ENCODE data around the gene ZNF865.

The ZNF865 gene

DNA sequence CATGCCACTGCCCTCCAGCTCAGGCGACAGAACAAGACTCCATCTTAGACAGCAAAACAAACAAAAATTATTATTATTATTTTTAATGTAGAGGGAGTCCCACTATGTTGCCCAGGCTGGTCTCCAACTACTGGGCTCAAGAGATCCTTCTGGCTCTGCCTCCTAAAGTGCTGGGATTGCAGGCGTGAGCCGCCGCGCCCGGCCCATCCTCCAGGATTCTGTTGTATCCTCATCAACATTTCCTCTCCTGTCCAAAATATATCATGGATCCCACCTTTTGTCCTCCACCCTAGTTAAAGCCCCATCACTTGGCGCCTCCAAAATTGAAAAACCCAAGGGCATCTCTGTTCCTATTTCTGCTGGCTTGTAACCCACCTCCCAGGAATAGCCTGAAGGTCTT is 17.7 kb downstream of the ZNF865 start:
- no peak overlapping the region for H3K4me3 ChIP-seq (ENCODE audit: low read length in 2 of 2)
- H3K27me3 ChIP-seq (ENCODE audit: control insufficient read depth in 2 of 2, insufficient read depth in 2 of 2, low read length in 2 of 2), result no peaks in the 10 kb centered on the region
- H3K36me3 ChIP-seq (ENCODE audit: control insufficient read depth in 2 of 2, insufficient read depth in 2 of 2, low read length in 2 of 2), result peaks cover 0 to 12% of the 10 kb centered on the region in 2 donors
- H3K9ac ChIP-seq (ENCODE audit: low read depth in 1 of 2, low read length in 2 of 2), result no peak overlapping the region
- peaks cover 0 to 4% of the 10 kb centered on the region in 2 donors for H3K4me1 ChIP-seq (ENCODE audit: control insufficient read depth in 2 of 2, insufficient read depth in 2 of 2, low read length in 2 of 2)
- H3K9me3 ChIP-seq (ENCODE audit: control insufficient read depth in 2 of 2, low read length in 2 of 2), result no peaks in the 10 kb centered on the region
- no peak overlapping the region for H3K27ac ChIP-seq (ENCODE audit: low read depth in 2 of 2, low read length in 2 of 2)

DNA sequence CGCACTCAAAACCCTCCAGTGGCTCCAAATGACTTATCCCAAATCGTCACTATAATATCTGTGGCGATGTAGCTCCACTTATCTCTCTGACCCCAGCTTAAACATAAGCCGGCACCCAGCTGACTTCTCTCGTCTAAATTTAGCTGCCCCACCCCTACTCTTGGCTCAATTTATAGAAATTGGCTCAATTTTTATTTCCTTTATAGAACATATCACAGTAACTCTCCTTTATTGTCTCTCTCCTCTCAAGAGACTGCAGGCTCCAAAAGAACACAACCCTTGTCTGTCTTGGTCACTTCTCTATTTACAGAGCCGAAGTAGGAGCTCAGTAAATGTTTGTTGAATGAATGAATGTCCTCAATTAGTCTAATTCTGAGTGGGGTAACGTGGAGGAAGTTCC is 18.1 kb downstream of the ZNF865 start:
- no peak overlapping the region for H3K9ac ChIP-seq (ENCODE audit: low read depth in 1 of 2, low read length in 2 of 2)
- H3K27ac ChIP-seq (ENCODE audit: low read depth in 2 of 2, low read length in 2 of 2), result peak overlapping the region in 1 of 2 donors; percentile 56
- no peaks in the 10 kb centered on the region for H3K27me3 ChIP-seq (ENCODE audit: control insufficient read depth in 2 of 2, insufficient read depth in 2 of 2, low read length in 2 of 2)
- peaks cover 0 to 4% of the 10 kb centered on the region in 2 donors for H3K4me1 ChIP-seq (ENCODE audit: control insufficient read depth in 2 of 2, insufficient read depth in 2 of 2, low read length in 2 of 2)
- H3K36me3 ChIP-seq (ENCODE audit: control insufficient read depth in 2 of 2, insufficient read depth in 2 of 2, low read length in 2 of 2), result peaks cover 0 to 12% of the 10 kb centered on the region in 2 donors
- H3K9me3 ChIP-seq (ENCODE audit: control insufficient read depth in 2 of 2, low read length in 2 of 2), result no peaks in the 10 kb centered on the region
- peak overlapping the region in 1 of 2 donors; percentile 50 for H3K4me3 ChIP-seq (ENCODE audit: low read length in 2 of 2)

DNA sequence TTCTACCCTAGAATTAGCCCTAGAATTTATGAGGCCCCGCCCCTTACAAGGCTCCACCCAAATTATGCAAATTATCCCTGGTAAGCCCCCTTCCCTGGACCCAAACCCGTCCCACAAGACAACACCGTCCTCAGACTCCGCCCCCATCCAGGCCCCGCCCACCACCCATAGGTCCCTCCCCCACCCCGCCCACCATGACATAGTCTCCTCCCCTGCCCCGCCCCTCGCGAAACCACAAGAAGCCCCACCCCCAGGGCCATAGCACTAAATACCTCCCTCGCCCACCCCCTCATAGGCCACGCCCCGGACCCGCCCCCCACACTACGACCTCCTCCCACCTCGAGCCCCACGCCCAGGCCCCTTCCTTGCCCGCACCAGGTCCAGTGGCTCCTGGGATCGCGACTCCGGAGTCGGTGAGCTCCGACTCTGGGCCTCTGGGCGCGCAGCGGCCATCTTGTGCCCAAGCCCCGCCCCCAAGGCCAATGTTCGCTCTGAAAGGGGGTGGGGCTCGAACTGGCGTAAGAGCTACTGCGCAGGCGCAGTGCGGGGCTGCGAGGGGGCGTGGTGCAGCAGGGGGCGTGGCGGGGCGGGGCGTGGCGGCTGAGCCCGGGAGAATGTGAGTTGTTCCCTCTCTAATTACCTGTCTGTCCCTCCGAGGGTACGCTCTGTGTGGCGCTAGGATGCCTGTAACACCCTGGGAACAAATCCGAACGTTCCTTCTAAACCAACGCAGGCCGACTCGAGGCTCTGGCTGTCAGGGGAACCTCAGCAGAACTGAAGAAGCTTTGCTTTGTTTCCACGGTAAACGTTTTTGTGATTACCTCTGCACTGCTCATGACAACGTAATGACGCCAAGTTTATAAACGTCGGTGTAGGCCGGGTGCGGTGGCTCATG is 18.9 kb downstream of the ZNF865 start, which contains the start of gene ZNF784:
Gene ZNF784, minus strand, starts transcription at position 458 of the 895 bp plus-strand sequence. Its CDS starts 5 bp downstream, at position 453.
- peaks cover 0 to 12% of the 10 kb centered on the region in 2 donors for H3K36me3 ChIP-seq (ENCODE audit: control insufficient read depth in 2 of 2, insufficient read depth in 2 of 2, low read length in 2 of 2)
- peaks cover 0 to 4% of the 10 kb centered on the region in 2 donors for H3K4me1 ChIP-seq (ENCODE audit: control insufficient read depth in 2 of 2, insufficient read depth in 2 of 2, low read length in 2 of 2)
- H3K4me3 ChIP-seq (ENCODE audit: low read length in 2 of 2), result peak within 1 kb of the TSS; percentile 64 to 85
- peak within 1 kb of the TSS; percentile 96 to 97 for H3K27ac ChIP-seq (ENCODE audit: low read depth in 2 of 2, low read length in 2 of 2)
- no peaks in the 10 kb centered on the region for H3K27me3 ChIP-seq (ENCODE audit: control insufficient read depth in 2 of 2, insufficient read depth in 2 of 2, low read length in 2 of 2)
- H3K9me3 ChIP-seq (ENCODE audit: control insufficient read depth in 2 of 2, low read length in 2 of 2), result no peaks in the 10 kb centered on the region
- peak within 1 kb of the TSS; percentile 54 to 70 for H3K9ac ChIP-seq (ENCODE audit: low read depth in 1 of 2, low read length in 2 of 2)

DNA sequence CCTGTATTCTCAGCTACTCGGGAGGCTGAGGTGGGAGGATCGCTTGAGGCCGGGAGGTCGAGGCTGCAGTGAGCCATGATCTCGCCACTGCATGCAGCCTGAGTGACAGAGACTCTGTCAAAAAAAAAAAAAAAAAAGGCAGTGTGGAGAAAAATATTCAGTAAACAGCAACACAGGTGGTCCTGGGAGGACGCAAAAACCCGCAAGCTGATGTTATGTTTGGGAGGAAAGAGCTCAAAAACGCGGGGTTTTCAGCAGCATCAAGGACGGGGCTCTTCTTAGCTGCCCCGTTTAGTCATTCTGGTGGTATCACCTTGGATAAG is 19.5 kb downstream of the ZNF865 start:
- H3K27ac ChIP-seq (ENCODE audit: low read depth in 2 of 2, low read length in 2 of 2), result peak overlapping the region; percentile 96 to 97
- H3K4me3 ChIP-seq (ENCODE audit: low read length in 2 of 2), result peak overlapping the region; percentile 64 to 85
- peaks cover 0 to 12% of the 10 kb centered on the region in 2 donors for H3K36me3 ChIP-seq (ENCODE audit: control insufficient read depth in 2 of 2, insufficient read depth in 2 of 2, low read length in 2 of 2)
- peak overlapping the region in 1 of 2 donors; percentile 54 for H3K9ac ChIP-seq (ENCODE audit: low read depth in 1 of 2, low read length in 2 of 2)
- peaks cover 0 to 4% of the 10 kb centered on the region in 2 donors for H3K4me1 ChIP-seq (ENCODE audit: control insufficient read depth in 2 of 2, insufficient read depth in 2 of 2, low read length in 2 of 2)
- H3K27me3 ChIP-seq (ENCODE audit: control insufficient read depth in 2 of 2, insufficient read depth in 2 of 2, low read length in 2 of 2), result no peaks in the 10 kb centered on the region
- H3K9me3 ChIP-seq (ENCODE audit: control insufficient read depth in 2 of 2, low read length in 2 of 2), result no peaks in the 10 kb centered on the region

DNA sequence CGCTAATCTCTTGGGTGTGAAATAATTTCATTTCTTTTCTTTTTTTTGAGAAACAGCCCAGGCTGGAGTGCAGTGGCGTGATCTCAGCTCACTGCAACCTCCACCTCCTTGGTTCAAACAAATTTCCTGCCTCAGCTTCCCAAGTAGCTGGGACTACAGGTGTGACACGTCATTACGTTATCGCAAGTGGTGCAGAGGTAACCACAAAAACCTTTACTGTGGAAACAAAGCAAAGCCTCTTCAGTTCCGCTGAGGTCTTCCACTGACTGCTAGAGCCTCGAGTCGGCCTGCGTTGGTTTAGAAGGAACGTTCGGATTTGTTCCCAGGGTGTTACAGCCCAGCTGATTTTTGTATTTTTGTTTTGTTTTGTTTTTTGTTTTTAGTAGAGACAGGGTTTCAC is 20.9 kb downstream of the ZNF865 start:
- Histone ChIP-seq H3K4me3 (ENCODE audit: low read length in 2 of 2) (no peak overlapping the region), H3K27ac (ENCODE audit: low read depth in 2 of 2, low read length in 2 of 2) (no peak overlapping the region), H3K4me1 (ENCODE audit: control insufficient read depth in 2 of 2, insufficient read depth in 2 of 2, low read length in 2 of 2) (peaks cover 0 to 4% of the 10 kb centered on the region in 2 donors), H3K9me3 (ENCODE audit: control insufficient read depth in 2 of 2, low read length in 2 of 2) (no peaks in the 10 kb centered on the region), H3K9ac (ENCODE audit: low read depth in 1 of 2, low read length in 2 of 2) (no peak overlapping the region), H3K36me3 (ENCODE audit: control insufficient read depth in 2 of 2, insufficient read depth in 2 of 2, low read length in 2 of 2) (peaks cover 0 to 3% of the 10 kb centered on the region in 2 donors), H3K27me3 (ENCODE audit: control insufficient read depth in 2 of 2, insufficient read depth in 2 of 2, low read length in 2 of 2) (no peaks in the 10 kb centered on the region)

DNA sequence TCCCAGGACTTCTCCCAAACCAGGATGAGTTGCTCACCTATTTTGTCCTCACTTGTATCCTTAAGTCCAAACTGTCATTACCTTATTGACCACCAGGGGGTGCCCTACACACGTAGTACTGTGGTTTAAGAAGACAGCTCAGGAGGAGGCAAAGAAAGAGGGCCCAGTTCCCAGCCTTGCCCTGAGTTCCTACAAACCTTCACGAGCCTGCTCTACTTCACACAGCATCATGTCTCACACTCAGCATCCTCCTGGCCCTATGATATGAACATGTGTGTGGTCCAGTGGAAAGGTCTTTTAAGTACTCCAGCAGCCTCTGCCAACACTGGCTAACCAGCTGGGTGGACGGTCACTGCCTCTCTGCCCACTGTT is 27.0 kb downstream of the ZNF865 start:
- Histone ChIP-seq H3K4me1 (ENCODE audit: control insufficient read depth in 2 of 2, insufficient read depth in 2 of 2, low read length in 2 of 2) (peaks cover 16 to 25% of the 10 kb centered on the region in 2 donors), H3K4me3 (ENCODE audit: low read length in 2 of 2) (no peak overlapping the region), H3K9me3 (ENCODE audit: control insufficient read depth in 2 of 2, low read length in 2 of 2) (no peaks in the 10 kb centered on the region), H3K36me3 (ENCODE audit: control insufficient read depth in 2 of 2, insufficient read depth in 2 of 2, low read length in 2 of 2) (no peaks in the 10 kb centered on the region), H3K27me3 (ENCODE audit: control insufficient read depth in 2 of 2, insufficient read depth in 2 of 2, low read length in 2 of 2) (no peaks in the 10 kb centered on the region), H3K9ac (ENCODE audit: low read depth in 1 of 2, low read length in 2 of 2) (peak overlapping the region in 1 of 2 donors; percentile 60), H3K27ac (ENCODE audit: low read depth in 2 of 2, low read length in 2 of 2) (no peak overlapping the region)

DNA sequence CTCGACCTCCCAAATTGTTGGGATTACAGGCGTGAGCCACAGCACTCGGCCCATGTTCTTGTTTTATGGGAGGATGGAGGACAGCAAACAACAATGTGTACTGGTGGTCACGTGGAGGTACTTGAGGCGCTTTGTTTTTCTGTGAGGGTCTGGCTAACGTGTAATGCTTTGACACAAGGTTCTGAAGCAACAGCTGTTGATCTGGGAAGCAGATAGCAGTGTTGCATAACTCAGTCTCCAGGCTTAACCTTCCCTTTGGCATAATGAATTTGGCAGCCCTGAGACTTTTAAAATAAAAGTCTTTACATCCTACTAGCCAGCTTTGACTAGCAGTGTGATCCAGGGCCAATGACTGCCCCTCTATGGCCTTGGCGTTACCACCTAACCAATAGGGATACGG is 28.4 kb downstream of the ZNF865 start:
- no peaks in the 10 kb centered on the region for H3K27me3 ChIP-seq (ENCODE audit: control insufficient read depth in 2 of 2, insufficient read depth in 2 of 2, low read length in 2 of 2)
- H3K4me1 ChIP-seq (ENCODE audit: control insufficient read depth in 2 of 2, insufficient read depth in 2 of 2, low read length in 2 of 2), result peaks cover 16 to 26% of the 10 kb centered on the region in 2 donors
- no peak overlapping the region for H3K9ac ChIP-seq (ENCODE audit: low read depth in 1 of 2, low read length in 2 of 2)
- peak overlapping the region in 1 of 2 donors; percentile 99 for H3K4me3 ChIP-seq (ENCODE audit: low read length in 2 of 2)
- no peak overlapping the region for H3K27ac ChIP-seq (ENCODE audit: low read depth in 2 of 2, low read length in 2 of 2)
- no peaks in the 10 kb centered on the region for H3K9me3 ChIP-seq (ENCODE audit: control insufficient read depth in 2 of 2, low read length in 2 of 2)
- H3K36me3 ChIP-seq (ENCODE audit: control insufficient read depth in 2 of 2, insufficient read depth in 2 of 2, low read length in 2 of 2), result no peaks in the 10 kb centered on the region

DNA sequence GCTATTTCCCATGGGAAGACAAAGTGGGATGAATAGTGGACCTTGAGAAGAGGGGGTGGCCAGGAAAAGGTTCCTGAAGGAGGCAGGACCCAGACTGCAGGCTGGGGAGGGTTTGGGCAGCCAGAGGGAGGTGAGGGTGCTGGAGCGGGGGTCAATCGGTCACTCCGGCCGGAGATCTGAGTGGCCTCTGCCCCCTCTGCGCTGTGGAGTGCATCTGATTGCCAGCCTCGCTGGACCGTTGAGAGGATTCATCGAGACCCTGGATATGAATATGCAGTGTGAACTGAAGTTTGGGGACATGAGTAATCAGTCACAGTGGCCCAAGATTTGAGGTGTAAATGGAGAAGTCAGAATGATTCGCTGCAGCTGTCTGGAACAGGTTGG is 29.9 kb downstream of the ZNF865 start:
- H3K4me3 ChIP-seq (ENCODE audit: low read length in 2 of 2), result peak overlapping the region; percentile 94 to 99
- H3K9ac ChIP-seq (ENCODE audit: low read depth in 1 of 2, low read length in 2 of 2), result peak overlapping the region; percentile 96 to 99
- peak overlapping the region; percentile 84 to 93 for H3K27ac ChIP-seq (ENCODE audit: low read depth in 2 of 2, low read length in 2 of 2)
- H3K4me1 ChIP-seq (ENCODE audit: control insufficient read depth in 2 of 2, insufficient read depth in 2 of 2, low read length in 2 of 2), result peaks cover 21 to 30% of the 10 kb centered on the region in 2 donors
- no peaks in the 10 kb centered on the region for H3K9me3 ChIP-seq (ENCODE audit: control insufficient read depth in 2 of 2, low read length in 2 of 2)
- no peaks in the 10 kb centered on the region for H3K27me3 ChIP-seq (ENCODE audit: control insufficient read depth in 2 of 2, insufficient read depth in 2 of 2, low read length in 2 of 2)
- H3K36me3 ChIP-seq (ENCODE audit: control insufficient read depth in 2 of 2, insufficient read depth in 2 of 2, low read length in 2 of 2), result no peaks in the 10 kb centered on the region

DNA sequence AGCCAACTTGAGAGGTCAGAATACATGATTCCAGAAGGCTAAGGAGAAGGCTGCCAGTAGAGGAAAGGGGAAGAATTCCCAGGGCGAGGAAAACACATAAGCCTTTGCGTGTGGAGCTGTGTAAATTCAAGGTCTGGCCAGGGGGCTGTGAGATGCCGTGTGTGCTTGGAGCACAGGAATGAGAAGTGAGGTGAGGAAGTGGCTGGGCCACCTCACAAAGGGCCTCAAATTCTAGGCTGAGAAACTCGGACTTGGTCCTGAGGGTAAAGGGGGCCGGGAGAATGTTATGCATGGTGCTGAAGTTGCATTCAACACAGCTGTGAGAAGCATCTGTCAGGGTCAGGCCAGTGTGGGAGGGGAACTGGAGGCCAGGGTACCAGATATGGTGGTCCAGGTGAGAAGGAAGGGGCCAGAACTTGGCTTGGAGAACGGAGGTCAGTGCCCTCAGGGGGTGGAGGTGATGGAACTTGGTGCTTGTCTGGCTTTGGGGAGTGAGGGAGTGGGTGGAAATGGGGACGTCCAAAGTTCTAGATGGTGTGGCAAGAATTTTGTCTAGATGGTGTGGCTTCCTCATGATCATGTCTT is 30.5 kb downstream of the ZNF865 start:
- Histone ChIP-seq H3K36me3 (ENCODE audit: control insufficient read depth in 2 of 2, insufficient read depth in 2 of 2, low read length in 2 of 2) (no peaks in the 10 kb centered on the region), H3K9me3 (ENCODE audit: control insufficient read depth in 2 of 2, low read length in 2 of 2) (no peaks in the 10 kb centered on the region), H3K4me3 (ENCODE audit: low read length in 2 of 2) (peak overlapping the region; percentile 94 to 99), H3K9ac (ENCODE audit: low read depth in 1 of 2, low read length in 2 of 2) (peak overlapping the region; percentile 96 to 99), H3K4me1 (ENCODE audit: control insufficient read depth in 2 of 2, insufficient read depth in 2 of 2, low read length in 2 of 2) (peaks cover 24 to 33% of the 10 kb centered on the region in 2 donors), H3K27ac (ENCODE audit: low read depth in 2 of 2, low read length in 2 of 2) (peak overlapping the region in 1 of 2 donors; percentile 93), H3K27me3 (ENCODE audit: control insufficient read depth in 2 of 2, insufficient read depth in 2 of 2, low read length in 2 of 2) (no peaks in the 10 kb centered on the region)

DNA sequence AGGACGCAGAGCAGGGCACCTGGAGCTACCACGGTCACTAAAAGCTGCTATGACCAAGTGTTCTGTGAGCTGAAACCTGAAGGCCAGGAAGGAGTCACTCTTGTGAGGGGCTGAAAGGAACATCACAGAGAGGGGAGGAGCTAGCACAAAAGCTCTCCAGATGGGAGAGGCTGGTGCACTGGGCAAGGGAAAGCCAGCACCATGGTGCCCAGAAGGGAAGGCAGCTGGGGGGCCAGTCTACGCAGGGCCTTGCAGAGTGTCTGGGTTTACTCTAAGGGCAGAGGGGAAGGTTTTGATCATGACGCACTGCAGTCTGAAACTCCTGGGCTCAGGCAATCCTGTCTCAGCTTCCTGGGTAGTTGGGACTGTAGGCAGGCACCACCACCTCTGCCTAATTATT is 31.3 kb downstream of the ZNF865 start:
- peaks cover 26 to 37% of the 10 kb centered on the region in 2 donors for H3K4me1 ChIP-seq (ENCODE audit: control insufficient read depth in 2 of 2, insufficient read depth in 2 of 2, low read length in 2 of 2)

More for the DNA sequence above, 31.3 kb downstream of the ZNF865 start:
- H3K36me3 ChIP-seq (ENCODE audit: control insufficient read depth in 2 of 2, insufficient read depth in 2 of 2, low read length in 2 of 2), result no peaks in the 10 kb centered on the region
- H3K9ac ChIP-seq (ENCODE audit: low read depth in 1 of 2, low read length in 2 of 2), result no peak overlapping the region
- H3K9me3 ChIP-seq (ENCODE audit: control insufficient read depth in 2 of 2, low read length in 2 of 2), result no peaks in the 10 kb centered on the region
- peak overlapping the region in 1 of 2 donors; percentile 99 for H3K4me3 ChIP-seq (ENCODE audit: low read length in 2 of 2)
- H3K27me3 ChIP-seq (ENCODE audit: control insufficient read depth in 2 of 2, insufficient read depth in 2 of 2, low read length in 2 of 2), result no peaks in the 10 kb centered on the region
- no peak overlapping the region for H3K27ac ChIP-seq (ENCODE audit: low read depth in 2 of 2, low read length in 2 of 2)

All from mucosa of rectum (tissue), 2 donors.